DMS79 treated with DMSO at 0.1 percent for 48 hours (cell line): ENCODE results near the gene NFIC.
"Not testable (repeated sequence)": the region's sequence is repeated elsewhere in the genome, so short reads cannot be mapped to it uniquely, and the experiment has no call there.

Experiments
- DNase-seq: peaks from one replicate; lab custom pipeline; 2025; lab: John Stamatoyannopoulos, UW

Gene NFIC

DNA sequence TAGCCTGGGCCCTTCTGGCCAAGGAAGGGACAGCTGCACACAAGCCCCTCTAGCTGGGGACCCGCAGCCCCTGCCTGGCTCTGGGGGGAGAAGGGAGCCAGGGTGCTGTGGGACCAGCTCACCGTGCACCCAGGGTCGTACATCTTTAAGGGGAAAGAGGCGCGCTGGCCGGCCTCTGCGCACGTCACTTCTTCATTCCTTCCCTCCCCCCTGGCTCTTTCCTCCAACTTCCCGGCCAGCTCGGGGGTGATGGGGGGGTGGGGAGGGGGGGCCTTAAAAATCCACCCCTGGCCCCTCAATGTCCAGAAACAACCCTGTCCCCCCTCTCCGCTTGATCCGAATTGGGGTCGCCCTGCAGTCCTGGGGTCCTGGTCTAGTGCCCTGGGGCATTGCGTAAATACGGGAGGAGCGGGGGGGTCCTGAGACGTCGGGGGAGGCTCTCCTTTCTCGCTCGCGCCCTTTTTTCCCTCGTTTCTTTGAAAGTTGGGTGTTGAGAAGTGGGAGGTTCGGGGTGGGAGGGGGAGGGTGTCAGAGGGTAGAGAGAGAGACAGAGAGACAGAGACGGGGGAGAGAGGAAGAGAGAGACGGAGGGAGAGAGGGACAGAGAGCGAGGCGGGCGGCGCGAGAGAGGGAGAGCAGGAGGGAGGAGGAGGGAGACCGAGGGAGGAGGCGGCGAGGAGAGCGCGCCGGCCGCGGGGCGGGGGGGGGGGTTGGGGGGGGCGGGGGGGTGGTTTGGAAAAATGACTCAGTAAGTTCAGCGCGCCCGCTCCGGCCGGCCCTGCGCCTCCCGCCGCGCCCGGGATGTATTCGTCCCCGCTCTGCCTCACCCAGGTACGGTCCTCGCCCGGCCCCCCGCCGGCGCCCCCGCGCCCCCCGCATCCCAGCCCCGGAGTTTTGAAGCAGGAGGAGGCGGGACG is at the start of gene NFIC:
TSS of gene NFIC (plus strand) at position 748 of the 917 bp plus-strand sequence. CDS start at position 802, 54 bp downstream.
- peak; percentile 57 for DNase-seq

DNA sequence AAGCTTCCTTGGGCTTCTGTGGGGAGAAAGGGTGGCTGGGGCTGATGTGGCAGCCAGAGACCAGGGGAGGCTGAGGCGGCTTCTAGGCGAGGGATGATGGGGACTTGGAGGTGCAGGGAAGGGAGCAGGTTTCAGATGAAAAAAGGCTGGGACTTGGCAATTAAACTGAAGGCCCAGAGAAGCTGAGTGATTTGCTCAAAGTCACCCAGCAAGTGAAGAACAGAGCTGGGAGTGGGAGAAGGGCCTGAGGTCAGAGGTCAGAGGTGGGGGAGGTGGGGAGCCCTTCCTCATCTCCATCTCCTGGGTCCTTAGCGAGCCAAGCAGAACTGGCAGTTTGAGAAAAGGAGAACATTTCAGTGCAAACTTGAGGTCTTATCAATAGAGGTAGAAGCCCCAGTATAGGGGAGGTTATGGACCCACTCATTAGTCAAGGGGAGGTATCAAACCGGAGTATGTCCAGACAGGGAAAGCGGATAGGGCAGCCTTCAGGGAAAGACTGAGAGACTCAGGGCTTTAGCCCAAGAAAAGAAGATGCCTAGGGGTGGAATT is 49.6 kb upstream of the NFIC start:
- no peak for DNase-seq

DNA sequence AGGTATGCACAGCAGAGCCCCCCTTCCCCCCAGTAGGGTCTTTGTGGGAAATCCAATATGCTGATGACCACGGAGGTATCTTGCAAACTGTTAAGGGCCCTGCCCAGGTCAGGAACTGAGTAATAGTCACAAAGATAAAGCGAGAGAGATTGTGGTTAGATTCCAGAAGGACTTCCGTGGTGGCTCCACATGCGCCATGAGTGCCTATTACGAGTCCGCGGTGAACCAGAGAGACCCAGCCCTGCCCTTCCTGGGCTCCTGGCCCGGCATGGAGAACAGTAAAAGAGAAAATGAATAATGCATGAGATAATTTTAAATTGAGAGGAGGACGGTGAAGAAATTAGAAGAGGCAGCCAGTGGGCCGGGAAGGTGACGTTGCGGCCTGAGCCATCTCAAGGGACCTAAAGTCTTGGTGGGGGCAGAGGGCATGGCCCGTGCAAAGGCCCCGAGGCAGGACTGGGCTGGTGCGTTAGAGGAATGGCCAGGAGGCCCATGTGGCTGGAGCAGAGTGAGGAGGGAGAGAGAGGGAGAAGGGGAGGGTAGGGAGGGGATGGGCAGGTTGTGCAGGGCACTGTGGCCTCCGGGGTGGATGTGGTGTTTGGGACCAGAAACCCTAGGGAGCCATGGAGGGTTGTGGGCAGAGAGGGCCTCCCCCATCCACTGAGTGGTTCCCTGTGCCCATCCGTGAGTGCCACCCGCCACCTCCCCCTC is 46.6 kb upstream of the NFIC start:
- no peak for DNase-seq

DNA sequence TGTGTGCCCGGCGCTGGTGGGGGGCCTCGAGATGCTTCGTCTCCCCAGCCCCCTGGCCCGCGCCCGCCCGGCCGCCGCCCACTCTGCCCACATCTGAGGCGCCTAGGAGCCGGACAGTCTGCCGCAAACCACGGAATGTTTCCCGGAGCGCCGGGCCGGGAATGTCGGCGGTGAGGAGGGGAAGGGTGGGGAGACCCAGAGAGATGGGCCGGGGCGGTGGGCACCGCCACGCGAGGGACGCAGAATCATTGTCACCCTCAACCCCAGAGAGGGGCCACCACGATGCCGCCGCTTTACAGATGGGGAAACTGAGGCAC is 46.1 kb upstream of the NFIC start:
- no peak for DNase-seq

DNA sequence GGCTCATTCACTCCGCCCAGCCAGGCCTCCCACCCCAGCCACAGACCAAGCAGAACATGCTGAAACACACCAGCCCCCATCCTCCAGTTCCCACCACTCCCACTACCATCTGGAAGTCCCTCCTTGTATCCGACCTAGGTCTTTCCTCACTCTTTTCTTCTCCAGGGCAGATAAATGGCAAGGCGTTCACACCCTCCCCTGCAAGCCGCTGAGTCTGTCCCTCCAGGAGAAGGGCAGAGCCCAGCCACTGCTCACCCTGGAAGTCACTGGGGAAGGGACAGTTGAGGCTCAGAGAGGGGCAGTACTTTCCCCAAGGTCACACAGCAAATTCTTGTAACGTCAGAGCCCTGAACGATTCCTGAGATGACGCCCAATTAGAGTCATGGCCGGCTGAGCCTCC is 45.5 kb upstream of the NFIC start:
- DNase-seq: no peak

DNA sequence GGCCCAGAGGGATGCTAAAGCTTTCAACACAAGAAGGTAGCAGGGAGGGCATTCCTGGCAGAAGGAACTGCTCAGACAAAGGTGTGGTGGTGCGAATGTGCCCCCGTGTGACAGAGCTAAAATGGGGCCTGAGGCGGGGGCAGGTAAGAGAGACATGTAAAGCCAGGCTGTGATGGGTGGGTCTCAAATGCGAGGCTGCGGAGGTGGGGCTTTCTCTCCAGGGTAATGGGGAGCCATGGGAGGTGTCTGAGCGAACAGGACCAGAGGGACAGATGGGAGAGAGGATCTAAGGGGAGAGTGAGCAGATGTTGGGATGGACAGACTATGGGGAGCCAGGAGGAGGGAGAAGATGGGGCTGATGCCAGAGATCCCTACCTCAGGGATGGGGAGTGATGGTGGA is 44.7 kb upstream of the NFIC start:
- no peak for DNase-seq

DNA sequence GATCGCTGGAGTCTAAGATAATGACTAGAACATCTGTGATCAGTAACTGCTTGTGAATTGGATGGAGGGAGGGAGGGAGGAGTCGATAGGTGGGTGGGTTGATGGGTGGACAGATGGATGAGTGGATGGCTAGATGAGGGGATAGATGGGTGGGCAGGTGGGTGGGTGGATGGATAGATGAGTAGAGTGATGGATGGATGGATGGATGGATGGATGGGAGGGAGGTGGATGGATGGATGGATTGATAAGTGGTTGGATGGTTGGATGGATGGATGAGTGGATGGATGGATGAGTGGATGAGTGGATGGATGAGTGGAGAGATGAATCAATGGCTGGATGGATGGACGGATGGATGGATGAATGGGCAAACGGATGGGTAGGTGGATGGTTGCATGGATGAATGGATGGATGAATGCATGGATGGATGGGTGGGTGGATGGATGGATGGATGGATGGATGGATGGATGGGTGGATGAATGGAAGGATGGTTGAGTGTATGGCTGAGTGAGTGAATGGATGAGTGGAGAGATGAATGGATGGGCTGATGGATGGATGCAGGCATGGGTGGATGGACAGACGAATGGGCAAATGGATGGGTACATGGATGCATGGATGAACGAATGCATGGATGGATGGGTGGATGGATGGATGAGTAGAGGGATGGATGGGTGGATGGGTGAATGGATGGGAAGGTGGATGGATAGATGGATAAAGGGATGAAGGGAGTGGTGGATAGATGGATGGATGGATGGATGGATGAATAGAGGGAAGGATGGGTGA is 44.0 kb upstream of the NFIC start:
- no peak for DNase-seq

DNA sequence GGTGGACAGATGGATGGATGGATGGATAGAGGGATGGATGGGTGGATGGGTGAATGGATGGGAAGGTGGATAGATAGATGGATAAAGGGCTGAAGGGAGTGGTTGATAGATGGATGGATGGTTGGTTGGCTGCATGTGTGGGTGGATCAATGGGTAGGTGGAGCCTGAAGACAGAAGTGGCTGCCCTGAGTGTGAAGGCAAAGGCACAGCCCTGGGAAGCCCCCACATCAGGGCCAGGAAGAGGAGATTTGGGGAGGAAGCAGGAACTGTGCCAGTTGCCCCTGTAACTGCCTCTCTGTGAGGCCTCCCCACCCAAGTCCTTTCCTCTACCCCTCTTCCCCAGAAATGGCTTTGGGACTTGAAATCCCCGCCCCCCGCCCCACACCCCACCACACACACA is 43.4 kb upstream of the NFIC start:
- no peak for DNase-seq

DNA sequence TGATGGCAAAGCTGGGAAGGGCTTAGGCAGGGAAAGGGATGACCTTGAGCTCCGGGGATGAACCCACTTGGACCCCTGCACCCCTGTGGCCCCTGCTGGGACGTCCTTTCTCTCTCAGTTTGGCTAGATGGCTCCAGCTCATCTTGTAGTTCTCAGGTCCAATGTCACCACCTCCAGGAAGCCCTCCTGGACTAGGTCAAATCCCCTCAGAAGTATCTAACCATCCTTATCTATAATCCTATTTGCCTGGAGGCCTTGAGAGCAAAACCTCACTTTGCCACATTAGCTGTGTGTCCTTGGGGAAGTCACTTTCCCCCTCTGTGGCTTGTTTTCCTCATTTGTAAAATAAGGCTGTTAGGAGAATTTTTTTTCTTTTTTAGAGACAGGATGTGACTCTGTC is 42.7 kb upstream of the NFIC start:
- no peak for DNase-seq

DNA sequence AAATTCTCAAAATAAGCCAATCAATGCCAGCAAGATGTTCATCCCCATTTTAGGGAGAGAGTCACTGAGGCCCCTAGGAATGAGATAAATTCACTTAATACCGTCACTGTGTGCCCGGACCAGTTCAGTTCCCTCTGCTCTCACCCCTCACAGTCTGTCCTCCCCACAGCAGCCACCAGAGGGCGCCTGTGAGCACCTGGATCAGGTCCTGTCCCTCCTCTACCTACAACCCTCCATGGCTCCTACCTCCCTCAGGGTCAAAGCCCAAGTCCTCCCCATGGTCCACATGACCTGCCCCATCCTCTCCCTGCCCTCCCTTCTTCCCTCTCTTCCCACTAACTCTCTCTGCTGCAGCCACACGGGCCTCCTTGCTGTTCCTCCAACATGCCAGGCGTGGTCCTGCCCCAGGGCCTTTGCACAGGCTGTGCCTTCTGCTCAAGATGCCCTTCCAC is 42.0 kb upstream of the NFIC start:
- DNase-seq: no peak

DNA sequence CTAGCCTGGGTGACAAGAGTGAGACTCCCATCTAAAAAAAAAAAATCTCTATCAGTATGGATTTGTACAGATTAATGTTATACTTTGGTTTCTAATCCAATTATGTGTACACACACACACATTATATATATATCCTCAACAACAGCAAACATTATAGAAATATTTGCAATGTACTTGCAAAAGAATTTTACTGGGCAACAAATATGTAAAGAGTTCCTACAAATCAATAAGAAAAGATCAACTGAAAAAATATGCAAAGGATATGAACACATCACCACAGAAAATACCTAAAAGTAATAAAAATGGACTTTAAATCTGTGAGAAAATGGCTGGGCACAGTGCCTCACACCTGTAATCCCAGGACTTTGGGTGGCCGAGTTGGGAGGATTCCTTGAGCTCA is 40.9 kb upstream of the NFIC start:
- no peak for DNase-seq

DNA sequence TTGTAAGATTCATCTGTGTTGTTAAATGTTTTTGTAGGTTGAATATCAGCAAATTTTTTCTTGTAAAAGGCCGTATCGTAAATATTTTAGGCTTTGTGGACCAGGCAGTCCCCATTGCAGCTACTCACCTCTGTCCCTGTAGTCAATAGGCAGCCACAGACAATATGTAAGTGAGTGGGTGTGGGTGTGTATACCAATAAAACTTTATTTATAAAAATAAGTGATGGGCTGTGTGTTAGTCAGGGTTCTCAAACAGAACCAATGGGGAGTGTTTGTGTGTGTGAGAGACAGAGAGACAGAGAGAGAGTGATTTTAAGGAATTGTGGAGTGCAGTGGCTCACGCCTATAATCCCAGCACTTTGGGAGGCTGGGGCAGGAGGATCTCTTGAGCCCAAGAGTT is 37.6 kb upstream of the NFIC start:
- no peak for DNase-seq

DNA sequence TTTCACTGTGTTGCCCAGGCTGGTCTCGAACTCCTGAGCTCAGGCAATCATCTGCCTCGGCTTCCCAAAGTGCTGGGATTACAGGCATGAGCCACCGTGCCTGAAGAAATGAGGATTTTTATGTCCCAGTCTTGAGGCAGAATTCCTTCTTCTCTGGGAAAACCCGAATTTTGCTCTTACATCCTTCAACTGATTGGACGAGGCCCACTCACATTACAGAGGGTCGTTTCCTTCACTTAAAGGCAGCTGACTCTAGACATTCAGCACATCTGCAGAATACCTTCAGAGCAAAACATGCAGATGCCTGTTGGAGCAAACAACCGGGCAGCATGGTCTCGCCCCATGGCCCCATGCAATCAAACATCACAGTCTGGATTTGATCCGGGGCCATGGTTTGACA is 36.3 kb upstream of the NFIC start:
- DNase-seq: no peak

DNA sequence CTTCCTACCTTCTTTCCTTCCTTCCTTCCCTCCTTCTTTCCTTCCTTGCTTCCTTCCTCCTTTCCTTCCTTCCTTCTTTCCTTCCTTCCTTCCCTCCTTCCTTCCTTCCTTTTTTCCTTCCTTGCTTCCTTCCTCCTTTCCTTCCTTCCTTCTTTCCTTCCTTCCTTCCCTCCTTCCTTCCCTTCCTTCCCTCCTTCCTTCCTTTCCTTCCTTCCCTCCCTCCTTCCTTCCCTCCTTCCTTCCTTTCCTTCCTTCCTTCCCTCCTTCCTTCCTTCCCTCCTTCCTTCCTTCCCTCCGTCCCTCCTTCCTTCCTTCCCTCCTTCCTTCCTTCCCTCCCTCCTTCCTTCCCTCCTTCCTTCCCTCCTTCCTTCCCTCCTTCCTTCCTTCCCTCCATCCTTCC is 34.2 kb upstream of the NFIC start:
- not testable (repeated sequence) for DNase-seq

DNA sequence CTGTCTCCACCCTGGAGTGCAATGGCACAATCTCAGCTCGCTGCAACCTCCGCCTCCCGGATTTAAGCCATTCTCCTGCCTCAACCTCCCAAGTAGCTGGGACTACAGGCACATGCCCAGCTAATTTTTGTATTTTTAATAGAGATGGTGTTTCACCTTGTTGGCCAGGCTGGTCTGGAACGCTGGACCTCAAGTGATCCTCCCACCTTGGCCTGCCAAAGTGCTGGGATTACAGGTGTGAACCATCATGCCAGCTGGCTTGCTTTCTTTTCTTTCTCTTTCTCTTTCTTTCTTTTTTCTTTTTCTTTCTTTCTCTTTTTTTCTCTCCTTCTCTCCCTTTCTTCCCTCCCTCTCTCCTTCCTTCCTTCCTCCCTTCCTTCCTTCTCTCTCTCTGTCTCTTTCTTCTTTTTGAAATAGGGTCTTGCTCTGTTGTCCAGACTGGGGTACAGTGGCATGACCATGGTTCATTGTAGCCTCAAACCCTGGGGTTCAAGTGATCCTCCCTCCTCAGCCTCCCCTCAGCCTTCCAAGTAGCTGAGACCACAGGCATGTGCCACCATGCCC is 33.3 kb upstream of the NFIC start:
- no peak for DNase-seq

DNA sequence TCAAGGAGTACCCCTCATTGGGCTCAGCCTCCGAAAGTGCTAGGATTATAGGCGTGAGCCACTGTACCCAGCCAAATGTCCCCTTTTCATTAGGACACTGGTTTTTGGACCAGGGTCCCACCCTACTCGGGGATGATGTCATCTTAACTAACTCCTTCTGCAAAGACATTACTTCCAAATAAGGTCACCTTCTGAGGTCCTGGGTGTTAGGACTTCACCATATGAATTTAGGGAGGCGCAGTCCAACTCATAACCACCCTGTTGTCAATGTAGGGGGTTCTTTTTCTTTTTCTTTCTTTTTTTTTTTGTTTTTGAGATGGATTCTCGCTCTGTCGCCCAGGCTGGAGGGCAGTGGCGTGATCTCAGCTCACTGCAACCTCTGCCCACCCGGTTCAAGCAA is 32.7 kb upstream of the NFIC start:
- DNase-seq: no peak

DNA sequence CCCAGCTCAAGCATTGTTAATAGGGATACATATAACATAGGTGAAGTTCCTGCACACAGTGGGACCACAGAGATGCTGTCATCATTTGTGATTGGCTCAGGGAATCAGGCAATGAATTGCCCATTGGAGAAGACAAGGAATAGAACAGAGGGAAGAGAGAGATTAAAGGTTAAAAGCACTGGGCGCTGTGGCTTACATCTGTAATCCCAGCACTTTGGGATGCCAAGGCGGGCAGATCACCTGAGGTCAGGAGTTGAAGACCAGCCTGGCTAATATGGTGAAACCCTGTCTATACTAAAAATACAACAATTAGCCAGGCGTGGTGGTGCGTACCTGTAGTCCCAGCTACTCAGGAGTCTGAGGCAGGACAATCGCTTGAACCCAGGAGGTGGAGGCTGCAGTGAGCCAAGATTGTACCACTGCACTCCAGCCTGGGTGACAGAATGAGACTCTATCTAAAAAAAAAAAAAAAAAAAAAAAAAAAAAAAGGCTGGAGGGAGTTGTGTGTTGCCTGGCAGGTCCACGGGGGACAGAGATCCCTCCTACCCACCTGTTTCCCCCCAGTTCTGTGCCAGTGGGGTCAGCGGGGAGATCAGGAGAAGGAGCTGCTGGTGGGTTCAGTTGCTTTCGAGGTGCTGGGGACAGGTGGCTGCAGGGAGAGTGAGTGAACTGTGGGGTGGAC is 31.5 kb upstream of the NFIC start:
- DNase-seq: not testable (repeated sequence)

DNA sequence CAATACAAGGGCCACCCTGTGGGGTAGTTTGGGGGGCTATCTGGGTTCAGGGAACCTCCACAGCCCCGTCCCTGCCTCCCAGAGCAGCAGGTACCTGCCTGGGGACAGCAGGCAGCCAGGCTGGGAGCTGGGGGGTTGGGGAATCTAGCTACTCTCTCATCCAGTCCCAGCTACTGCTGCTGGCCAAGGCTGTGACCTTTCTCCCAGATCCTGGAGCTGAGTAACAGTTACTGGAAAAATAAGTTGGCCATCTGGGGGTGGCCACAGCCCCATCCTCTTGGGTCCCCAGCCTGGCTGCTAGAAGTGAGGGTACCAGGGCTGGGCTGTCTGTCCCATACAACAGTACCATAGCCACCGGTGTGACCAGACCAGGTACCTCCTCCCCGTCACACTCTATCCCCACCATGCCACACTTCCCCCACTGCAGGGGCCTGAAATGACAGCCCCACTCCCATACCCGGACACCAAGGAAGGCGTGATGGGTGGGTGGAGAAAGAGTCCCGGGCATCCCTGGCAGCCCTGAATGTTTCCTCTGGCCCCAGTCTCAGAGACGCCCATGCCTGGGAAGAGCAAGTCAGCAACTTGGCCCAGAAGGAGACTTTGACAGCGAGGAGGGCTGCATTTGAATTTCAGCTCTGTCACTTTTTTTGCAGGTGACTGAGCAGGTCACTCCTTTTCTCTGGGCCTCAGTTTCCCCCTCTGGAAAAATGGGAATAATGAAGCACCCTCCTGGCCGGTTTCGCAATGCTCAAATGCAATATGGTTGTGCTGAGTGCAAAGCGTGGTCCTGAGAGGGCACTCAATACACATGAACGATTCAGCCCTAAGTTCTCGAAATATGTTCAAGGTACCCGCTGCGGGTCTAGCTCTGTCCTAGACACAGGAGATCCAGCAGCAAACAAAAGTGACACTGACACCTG is 30.7 kb upstream of the NFIC start:
- DNase-seq: no peak

DNA sequence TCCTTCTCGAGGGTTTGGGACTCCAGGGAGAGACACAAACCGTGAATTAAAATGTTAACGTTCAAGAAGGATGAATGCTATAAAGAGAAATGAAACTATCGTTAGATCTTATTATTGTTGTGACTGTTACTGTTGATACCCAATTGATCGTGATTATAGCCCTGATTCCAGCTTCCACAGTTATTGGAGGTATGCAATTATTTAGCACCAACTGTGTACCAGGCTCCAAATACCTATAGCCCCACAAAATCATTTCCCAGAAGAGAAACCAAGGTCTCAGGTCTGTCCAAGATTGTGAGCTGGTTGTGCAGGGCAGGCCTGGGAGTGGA is 30.1 kb upstream of the NFIC start:
- DNase-seq: no peak

DNA sequence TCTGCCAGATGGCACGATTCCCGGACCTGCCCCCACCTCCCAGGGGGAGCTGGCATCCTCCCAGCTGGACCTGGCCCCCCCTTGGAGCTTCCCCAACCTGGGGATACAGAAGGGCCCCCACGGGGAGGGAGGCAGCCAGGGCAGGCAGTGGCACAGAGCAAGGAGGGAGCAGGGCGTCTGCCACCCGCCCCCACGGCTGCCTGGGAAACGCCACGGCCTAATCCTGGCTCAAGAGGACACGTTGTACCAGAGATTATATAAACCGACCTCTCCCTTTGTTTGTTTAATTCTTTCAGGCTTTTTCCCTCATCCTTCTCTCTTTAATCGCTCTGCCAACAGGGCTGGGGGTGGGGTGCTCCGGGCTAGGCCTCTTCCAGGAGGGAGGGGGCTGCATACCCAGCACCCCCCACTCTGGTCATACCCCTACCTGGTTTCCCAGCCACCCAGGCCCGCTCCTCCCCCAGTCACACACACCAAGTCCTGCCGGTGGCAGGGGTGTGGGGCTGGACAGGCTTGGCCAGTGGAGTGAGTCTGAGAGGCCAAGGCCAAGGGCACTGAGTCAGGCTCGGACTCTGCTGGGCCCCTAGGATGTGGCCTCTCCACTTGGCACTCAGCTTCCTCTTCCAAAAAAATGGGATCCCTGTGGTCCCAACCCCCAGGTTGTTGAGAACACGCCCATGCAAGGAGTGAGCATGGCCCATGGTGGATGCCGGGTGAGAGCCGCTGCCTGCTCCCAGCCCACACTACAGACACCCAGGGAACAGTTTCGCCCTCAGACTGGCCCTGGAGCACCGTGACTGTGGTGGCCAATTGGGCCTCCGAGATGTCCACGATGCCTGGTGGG is 29.5 kb upstream of the NFIC start:
- DNase-seq: peak; percentile 57
